Progenitor cell of endocrine pancreas (in vitro differentiated cells): Measurements from ENCODE around the gene SLC17A9. TPM values are rescaled to one million over a fixed set of nuclear protein-coding genes. Genes with fewer than 3 reads are reported as not detected.

Experiments
- DNase-seq: peaks from one replicate; pipeline ENCODE4 v3.0.0; 2021; ENCODE audit warnings: low spot score; ENCODE audit not compliant: unreplicated experiment
- H3K27ac Mint-ChIP-seq: 2 replicates; pipeline ENCODE4 v1.8.0; 2021; ENCODE audit warnings: mild to moderate bottlenecking, moderate library complexity, mixed read lengths
- H3K27me3 Mint-ChIP-seq: 2 replicates; pipeline ENCODE4 v1.8.0; 2021; ENCODE audit warnings: mixed read lengths
- H3K36me3 Mint-ChIP-seq: 2 replicates; pipeline ENCODE4 v1.8.0; 2022; ENCODE audit warnings: mixed read lengths; ENCODE audit not compliant: insufficient read depth
- H3K4me1 Mint-ChIP-seq: 2 replicates; pipeline ENCODE4 v1.8.0; 2021; ENCODE audit warnings: low read depth, mixed read lengths
- H3K4me3 Mint-ChIP-seq: 2 replicates; pipeline ENCODE4 v1.8.0; 2021; ENCODE audit warnings: low read depth, mild to moderate bottlenecking, moderate library complexity, mixed read lengths
- H3K9me3 Mint-ChIP-seq: 2 replicates; pipeline ENCODE4 v1.8.0; 2021; ENCODE audit warnings: low read depth, mixed read lengths
- total RNA-seq: library from RNA; stranded (reverse); gene quantifications from 2 replicates; pipeline ENCODE4 v1.2.1, GENCODE V29; 2021
- TF ChIP-seq, protein P1 (sequence below): fragments of 200-600 bp; sonication (generic); IDR thresholded peaks from one replicate; pipeline ENCODE4 v1.5.0; 2021; ENCODE audit warnings: antibody characterized with exemption, mild to moderate bottlenecking; ENCODE audit not compliant: unreplicated experiment

Gene SLC17A9
- total RNA-seq, 1 donor from 2014 or later = 8.0 TPM

DNA sequence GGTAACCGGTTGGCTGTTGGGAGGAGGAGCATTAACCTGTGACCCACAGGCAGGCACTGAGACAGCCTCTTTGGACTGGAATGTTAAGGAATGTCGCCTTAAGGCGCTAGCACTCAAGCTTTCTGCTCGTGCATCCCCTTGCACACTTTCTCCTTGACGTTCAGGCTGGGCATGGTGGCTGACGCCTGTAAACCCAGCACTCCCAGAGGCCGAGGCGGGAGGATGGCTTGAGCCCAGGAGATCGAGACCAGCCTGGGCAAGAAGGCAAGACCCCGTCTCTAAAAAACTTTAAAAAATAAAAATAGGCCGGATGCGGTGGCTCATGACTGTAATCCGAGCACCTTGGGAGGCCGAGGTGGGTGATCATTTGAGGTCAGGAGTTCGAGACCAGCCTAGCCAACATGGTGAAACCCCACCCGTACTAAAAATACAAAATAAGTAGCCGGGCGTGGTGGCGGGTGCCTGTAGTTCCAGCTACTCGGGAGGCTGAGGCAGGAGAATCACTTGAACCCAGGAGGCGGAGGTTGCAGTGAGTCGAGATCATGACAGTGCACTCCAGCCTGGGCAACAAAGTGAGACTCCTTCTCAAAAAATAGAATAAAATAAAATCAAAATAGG is 16.4 kb upstream of the SLC17A9 start:
- H3K4me3 Mint-ChIP-seq = no peak overlapping the region
- H3K27ac Mint-ChIP-seq = no peak overlapping the region
- peaks cover 6% of the 10 kb centered on the region for H3K36me3 Mint-ChIP-seq
- no peak for DNase-seq
- TF ChIP-seq, protein P1, sequence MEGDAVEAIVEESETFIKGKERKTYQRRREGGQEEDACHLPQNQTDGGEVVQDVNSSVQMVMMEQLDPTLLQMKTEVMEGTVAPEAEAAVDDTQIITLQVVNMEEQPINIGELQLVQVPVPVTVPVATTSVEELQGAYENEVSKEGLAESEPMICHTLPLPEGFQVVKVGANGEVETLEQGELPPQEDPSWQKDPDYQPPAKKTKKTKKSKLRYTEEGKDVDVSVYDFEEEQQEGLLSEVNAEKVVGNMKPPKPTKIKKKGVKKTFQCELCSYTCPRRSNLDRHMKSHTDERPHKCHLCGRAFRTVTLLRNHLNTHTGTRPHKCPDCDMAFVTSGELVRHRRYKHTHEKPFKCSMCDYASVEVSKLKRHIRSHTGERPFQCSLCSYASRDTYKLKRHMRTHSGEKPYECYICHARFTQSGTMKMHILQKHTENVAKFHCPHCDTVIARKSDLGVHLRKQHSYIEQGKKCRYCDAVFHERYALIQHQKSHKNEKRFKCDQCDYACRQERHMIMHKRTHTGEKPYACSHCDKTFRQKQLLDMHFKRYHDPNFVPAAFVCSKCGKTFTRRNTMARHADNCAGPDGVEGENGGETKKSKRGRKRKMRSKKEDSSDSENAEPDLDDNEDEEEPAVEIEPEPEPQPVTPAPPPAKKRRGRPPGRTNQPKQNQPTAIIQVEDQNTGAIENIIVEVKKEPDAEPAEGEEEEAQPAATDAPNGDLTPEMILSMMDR = no peak
- H3K4me1 Mint-ChIP-seq = peaks cover 18% of the 10 kb centered on the region
- H3K27me3 Mint-ChIP-seq = no peaks in the 10 kb centered on the region
- H3K9me3 Mint-ChIP-seq = no peaks in the 10 kb centered on the region

DNA sequence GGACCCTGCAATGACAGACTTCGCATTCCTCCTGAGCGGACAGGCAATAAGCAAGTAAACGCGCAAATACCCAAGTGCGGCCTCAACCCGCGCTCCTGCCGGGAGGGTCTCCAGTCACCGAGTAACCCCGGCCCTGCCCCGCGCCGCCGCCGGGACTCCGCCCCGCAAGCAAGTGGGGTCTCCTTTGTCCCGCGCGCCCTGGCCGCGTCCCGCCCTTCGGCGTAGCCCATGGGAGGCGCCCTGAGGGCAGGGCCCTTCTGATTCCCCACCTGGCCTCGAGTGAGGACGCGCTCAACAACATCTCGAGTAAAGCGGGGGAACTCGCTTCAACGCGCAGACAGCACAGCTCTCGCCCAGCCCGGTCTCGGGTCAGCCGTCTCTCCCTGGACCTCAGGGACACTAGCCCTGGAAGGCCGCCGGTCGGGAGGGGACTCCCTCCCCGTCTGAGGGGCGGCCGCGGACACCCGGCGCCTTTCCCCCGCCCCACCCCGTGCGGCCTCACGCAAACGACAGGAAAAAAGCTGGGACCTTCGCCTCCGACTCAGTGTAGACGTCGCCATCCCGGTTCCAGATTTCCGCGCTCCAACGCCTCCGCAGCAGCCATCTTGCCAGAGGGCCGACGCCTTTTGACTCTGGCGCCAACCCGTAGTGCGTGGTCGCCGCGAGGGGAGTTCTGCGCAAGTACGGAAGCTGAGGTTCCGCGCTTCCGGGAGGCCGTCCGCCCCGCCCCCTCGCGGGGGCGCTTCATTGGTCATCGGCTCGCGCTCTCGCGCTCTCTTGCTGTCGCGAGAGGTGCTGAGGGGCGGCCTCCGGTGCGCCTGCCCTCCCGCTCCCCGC is 15.0 kb upstream of the SLC17A9 start:
- Mint-ChIP-seq H3K27me3 (no peaks in the 10 kb centered on the region), H3K4me1 (peaks cover 15% of the 10 kb centered on the region), H3K27ac (peak overlapping the region; percentile 99), H3K36me3 (peaks cover 6% of the 10 kb centered on the region), H3K4me3 (no peak overlapping the region), H3K9me3 (no peaks in the 10 kb centered on the region)
- peak; percentile 94 for DNase-seq
- TF ChIP-seq, protein P1 = no peak

DNA sequence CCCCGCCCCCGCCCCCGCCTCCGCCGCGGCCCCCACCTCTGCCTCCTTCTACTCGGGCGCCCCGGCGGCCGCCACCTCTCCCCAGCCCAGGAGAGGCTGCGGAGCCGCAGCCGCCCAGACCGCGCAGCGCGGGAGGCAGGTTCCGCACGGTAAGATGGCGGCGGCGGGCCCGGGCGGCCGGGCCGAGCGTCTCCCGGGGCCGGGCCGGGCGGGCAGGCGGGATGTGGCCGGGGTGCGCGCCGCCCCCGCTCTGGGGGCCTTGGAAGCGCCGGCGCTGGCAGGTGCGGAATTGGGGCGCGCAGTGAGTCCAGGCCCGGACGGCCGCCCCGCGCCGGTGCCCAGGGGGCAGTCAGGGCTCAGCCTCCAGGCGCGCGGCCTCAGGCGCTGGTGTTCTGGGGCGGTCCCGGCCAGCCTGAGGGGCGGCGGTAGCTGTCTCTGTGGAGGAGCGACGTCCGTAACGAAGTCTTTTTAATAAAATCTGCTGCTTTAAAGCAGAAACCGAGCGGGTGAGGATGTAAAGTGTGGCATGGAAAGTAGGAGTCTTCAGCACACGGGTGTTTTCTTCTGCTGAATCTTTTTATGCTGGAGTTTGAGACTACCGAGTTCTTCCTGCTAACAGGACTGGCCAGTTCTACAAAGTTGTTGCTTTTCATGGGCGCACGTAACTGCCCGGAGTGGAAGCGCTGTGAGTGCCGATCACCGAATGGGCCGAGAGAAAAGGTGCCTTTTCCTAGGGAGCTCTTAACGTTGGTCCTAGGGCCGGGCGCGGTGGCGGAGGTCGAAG is 14.2 kb upstream of the SLC17A9 start, which contains the start of gene GID8:
GID8 (plus strand) TSS at position 43 of the 784 bp plus-strand sequence. CDS start 3,356 bp downstream, outside the sequence.
- Mint-ChIP-seq H3K9me3 (no peaks in the 10 kb centered on the region), H3K4me3 (peak within 1 kb of the TSS; percentile 95), H3K27ac (peak within 1 kb of the TSS; percentile 99), H3K36me3 (peaks cover 5% of the 10 kb centered on the region), H3K27me3 (no peaks in the 10 kb centered on the region), H3K4me1 (peaks cover 15% of the 10 kb centered on the region)
- DNase-seq = peak; percentile 43
- TF ChIP-seq, protein P1 = no peak

DNA sequence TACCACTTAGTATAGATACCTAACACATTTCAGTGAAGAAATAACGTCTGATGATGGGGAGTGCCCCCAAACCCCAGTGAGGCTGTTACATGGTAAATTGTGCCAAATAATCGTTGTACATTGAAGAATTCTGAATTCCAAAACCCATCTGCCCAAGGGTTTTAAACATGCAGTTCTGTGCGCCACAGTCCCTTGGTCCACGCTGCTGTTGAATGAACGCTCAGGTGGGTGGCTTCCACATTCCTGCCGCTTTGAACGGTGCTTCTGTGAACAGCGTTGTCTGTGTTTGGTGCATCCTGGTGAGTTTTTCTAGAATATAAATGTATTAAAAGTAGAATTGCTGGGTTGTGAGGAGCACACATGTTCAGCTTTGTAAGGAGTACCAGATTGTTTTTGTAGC is 11.6 kb upstream of the SLC17A9 start:
- Mint-ChIP-seq H3K27ac (no peak overlapping the region), H3K36me3 (peaks cover 13% of the 10 kb centered on the region), H3K4me1 (peaks cover 15% of the 10 kb centered on the region), H3K27me3 (no peaks in the 10 kb centered on the region), H3K9me3 (no peaks in the 10 kb centered on the region), H3K4me3 (peak overlapping the region; percentile 35)
- DNase-seq = no peak
- TF ChIP-seq, protein P1 = no peak

DNA sequence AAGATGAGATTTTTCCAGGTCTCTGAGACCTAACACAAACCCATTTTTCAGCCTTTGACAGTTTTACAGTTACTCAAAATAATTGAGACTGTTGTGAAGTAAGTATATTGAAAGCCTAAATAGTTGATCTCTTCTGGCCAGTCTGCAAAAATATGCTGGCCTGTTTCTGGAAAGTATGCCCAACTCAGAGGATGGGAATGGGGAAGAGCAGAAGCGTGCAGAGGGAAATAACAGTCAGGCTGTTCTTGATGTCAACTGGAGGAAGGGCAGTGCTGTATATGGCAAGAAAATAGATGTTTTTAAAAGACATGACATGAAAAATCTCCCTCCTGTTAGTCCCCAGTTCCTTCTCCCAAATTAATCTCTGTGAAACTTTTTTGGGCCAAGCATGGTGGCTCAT is 10.7 kb upstream of the SLC17A9 start:
- H3K4me3 Mint-ChIP-seq = no peak overlapping the region
- DNase-seq = no peak
- no peaks in the 10 kb centered on the region for H3K9me3 Mint-ChIP-seq
- H3K27me3 Mint-ChIP-seq = no peaks in the 10 kb centered on the region
- peaks cover 15% of the 10 kb centered on the region for H3K4me1 Mint-ChIP-seq
- no peak overlapping the region for H3K27ac Mint-ChIP-seq
- TF ChIP-seq, protein P1 = no peak
- H3K36me3 Mint-ChIP-seq = peaks cover 16% of the 10 kb centered on the region
